ENCODE data around the gene GOLT1B. TPM values are rescaled to one million over a fixed set of nuclear protein-coding genes. Genes with fewer than 3 reads are reported as not detected.

Gene GOLT1B
- polyA plus RNA-seq, 1 experiment, result 78.0 TPM

GRCh38 chr12:21483531-21483930, 18.1 kb upstream of the GOLT1B start:
- TF ChIP-seq, protein P1, sequence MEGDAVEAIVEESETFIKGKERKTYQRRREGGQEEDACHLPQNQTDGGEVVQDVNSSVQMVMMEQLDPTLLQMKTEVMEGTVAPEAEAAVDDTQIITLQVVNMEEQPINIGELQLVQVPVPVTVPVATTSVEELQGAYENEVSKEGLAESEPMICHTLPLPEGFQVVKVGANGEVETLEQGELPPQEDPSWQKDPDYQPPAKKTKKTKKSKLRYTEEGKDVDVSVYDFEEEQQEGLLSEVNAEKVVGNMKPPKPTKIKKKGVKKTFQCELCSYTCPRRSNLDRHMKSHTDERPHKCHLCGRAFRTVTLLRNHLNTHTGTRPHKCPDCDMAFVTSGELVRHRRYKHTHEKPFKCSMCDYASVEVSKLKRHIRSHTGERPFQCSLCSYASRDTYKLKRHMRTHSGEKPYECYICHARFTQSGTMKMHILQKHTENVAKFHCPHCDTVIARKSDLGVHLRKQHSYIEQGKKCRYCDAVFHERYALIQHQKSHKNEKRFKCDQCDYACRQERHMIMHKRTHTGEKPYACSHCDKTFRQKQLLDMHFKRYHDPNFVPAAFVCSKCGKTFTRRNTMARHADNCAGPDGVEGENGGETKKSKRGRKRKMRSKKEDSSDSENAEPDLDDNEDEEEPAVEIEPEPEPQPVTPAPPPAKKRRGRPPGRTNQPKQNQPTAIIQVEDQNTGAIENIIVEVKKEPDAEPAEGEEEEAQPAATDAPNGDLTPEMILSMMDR (IDR thresholded peaks at IDR 0.05; ENCODE audit: low read depth, low read length), result no peak
- ChIA-PET CTCF (interaction anchor here (1.2 kb wide), 1 partner anchor 197 kb away, joined by 5 read pairs; no protein-coding TSS in a partner anchor), POLR2A (no interaction called here)
- H3K27ac ChIP-seq (ENCODE audit: low read depth, low read length), result no peak overlapping the region
- H3K4me3 ChIP-seq (ENCODE audit: low read depth, low read length), result no peak overlapping the region
- no peaks in the 10 kb centered on the region for H3K9me3 ChIP-seq (ENCODE audit: control insufficient read depth, insufficient read depth, low read length)
- H3K27me3 ChIP-seq (ENCODE audit: control insufficient read depth, insufficient read depth, low read length), result no peaks in the 10 kb centered on the region
- DNase-seq (ENCODE audit: low read depth, low spot score), result no peak

GRCh38 chr12:21485998-21486397, 15.6 kb upstream of the GOLT1B start:
- Histone ChIP-seq H3K27me3 (ENCODE audit: control insufficient read depth, insufficient read depth, low read length) (no peaks in the 10 kb centered on the region), H3K9me3 (ENCODE audit: control insufficient read depth, insufficient read depth, low read length) (no peaks in the 10 kb centered on the region), H3K27ac (ENCODE audit: low read depth, low read length) (no peak overlapping the region), H3K4me3 (ENCODE audit: low read depth, low read length) (no peak overlapping the region)
- POLR2A ChIA-PET, result no interaction called here
- DNase-seq (ENCODE audit: low read depth, low spot score), result no peak
- CTCF ChIA-PET, result interaction anchor here (0.6 kb wide), 1 partner anchor 148 kb away, joined by 3 read pairs; no protein-coding TSS in a partner anchor
- TF ChIP-seq, protein P1 (IDR thresholded peaks at IDR 0.05; ENCODE audit: low read depth, low read length), result no peak

DNA sequence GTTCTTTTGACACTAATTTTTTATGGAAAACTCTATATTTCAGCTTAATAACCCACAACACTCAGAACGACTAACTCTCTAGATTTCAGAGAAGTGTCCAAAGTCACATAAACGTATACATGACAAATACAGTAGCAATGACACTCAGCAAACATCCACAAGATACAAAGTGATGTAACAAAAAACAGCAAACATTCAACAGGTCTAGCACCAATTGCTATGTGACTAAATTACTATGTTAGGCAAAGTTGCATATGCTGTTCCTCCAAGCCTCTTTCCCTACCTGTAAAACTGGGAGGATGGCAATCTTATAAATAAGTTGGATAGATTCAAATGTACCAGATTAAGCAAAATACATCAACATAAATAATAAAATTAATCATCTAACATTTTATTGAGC, 1.8 kb upstream of the GOLT1B start:
- H3K27me3 ChIP-seq (ENCODE audit: control insufficient read depth, insufficient read depth, low read length), result no peaks in the 10 kb centered on the region
- H3K4me3 ChIP-seq (ENCODE audit: low read depth, low read length), result peak overlapping the region; percentile 80

DNA sequence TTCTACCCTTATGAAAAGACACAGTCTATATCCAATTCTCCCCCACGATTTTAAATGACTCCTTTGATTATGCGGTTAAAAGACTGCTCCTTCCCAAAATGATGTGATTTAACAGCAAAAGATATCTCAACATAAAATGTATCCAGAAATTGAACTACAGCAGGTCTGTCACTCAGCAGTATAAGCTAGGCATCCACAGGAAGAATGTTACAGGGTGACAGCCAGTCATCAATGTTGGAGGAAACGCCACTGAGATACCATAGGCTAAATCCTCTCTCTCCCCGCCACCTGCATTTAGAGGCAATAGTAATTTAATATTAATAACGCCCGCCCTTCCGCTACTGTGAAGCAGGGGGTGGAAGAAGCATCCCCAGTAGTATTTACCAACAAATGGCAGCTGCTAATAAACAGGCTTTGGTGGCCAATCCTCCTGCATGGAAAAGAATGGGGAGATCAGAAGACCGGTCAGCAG, 767 bp upstream of the GOLT1B start:
- ChIA-PET POLR2A (interaction anchor here (0.8 to 2.4 kb wide), 4 partner anchors 9 to 179 kb away, joined by 6 to 15 read pairs (median 10); partner anchors contain the start of gene PYROXD1), CTCF (no interaction called here)

More for the DNA sequence above, 1.8 kb upstream of the GOLT1B start:
- no peak for DNase-seq (ENCODE audit: low read depth, low spot score)
- CTCF ChIA-PET, result interaction anchor here (0.5 to 1.3 kb wide), 2 partner anchors 10 to 405 kb away, joined by 4 to 8 read pairs; no protein-coding TSS in a partner anchor
- TF ChIP-seq, protein P1 (IDR thresholded peaks at IDR 0.05; ENCODE audit: low read depth, low read length), result no peak
- H3K9me3 ChIP-seq (ENCODE audit: control insufficient read depth, insufficient read depth, low read length), result no peaks in the 10 kb centered on the region; the same call in 1 of the 2 replicates
- H3K27ac ChIP-seq (ENCODE audit: low read depth, low read length), result no peak overlapping the region
- POLR2A ChIA-PET, result no interaction called here

GRCh38 chr12:21502164-21502496, 541 bp downstream of the GOLT1B start:
- Histone ChIP-seq H3K4me3 (ENCODE audit: low read depth, low read length) (peak overlapping the region; percentile 89), H3K27me3 (ENCODE audit: control insufficient read depth, insufficient read depth, low read length) (no peaks in the 10 kb centered on the region), H3K9me3 (ENCODE audit: control insufficient read depth, insufficient read depth, low read length) (no peaks in the 10 kb centered on the region; the same call in 1 of the 2 replicates), H3K27ac (ENCODE audit: low read depth, low read length) (peak overlapping the region; percentile 98)
- no peak for DNase-seq (ENCODE audit: low read depth, low spot score)
- POLR2A ChIA-PET, result interaction anchor here (1.2 to 2.4 kb wide), 3 partner anchors 10 to 155 kb away, joined by 7 to 15 read pairs (median 8); partner anchors contain the start of genes LDHB and PYROXD1
- CTCF ChIA-PET, result interaction anchor here (2.0 kb wide), 1 partner anchor 10 kb away, joined by 4 read pairs; no protein-coding TSS in a partner anchor
- TF ChIP-seq, protein P1 (IDR thresholded peaks at IDR 0.05; ENCODE audit: low read depth, low read length), result no peak

More for the DNA sequence above, 767 bp upstream of the GOLT1B start:
- no peaks in the 10 kb centered on the region for H3K27me3 ChIP-seq (ENCODE audit: control insufficient read depth, insufficient read depth, low read length)
- H3K27ac ChIP-seq (ENCODE audit: low read depth, low read length), result peak overlapping the region; percentile 98
- peak overlapping the region; percentile 80 for H3K4me3 ChIP-seq (ENCODE audit: low read depth, low read length)
- no peak for DNase-seq (ENCODE audit: low read depth, low spot score)
- TF ChIP-seq, protein P1 (IDR thresholded peaks at IDR 0.05; ENCODE audit: low read depth, low read length), result no peak
- H3K9me3 ChIP-seq (ENCODE audit: control insufficient read depth, insufficient read depth, low read length), result no peaks in the 10 kb centered on the region; the same call in 1 of the 2 replicates
